DND-41 (cell line): Measurements from ENCODE around the gene UBE2L6.

Experiments
- ATAC-seq: fragments of 200-7000 bp; cut with Tn5 transposase; 3 replicates; pipeline ENCODE4 v1.9.1; 2021; ENCODE audit warnings: low read depth; ENCODE audit not compliant: insufficient read depth
- DNase-seq: peaks from one replicate; pipeline ENCODE4 v3.0.0-alpha.2; 2020
- H2AFZ ChIP-seq: 2 replicates; pipeline ENCODE4 v1.6.0; 2012; ENCODE audit warnings: low read depth, low read length
- H3K27ac ChIP-seq: 2 replicates; pipeline ENCODE4 v1.5.1; 2012; ENCODE audit warnings: low read length, inconsistent platforms
- H3K27me3 ChIP-seq: fragments of 200-600 bp; sonication (generic); 2 replicates; pipeline ENCODE4 v1.6.0; 2012; ENCODE audit warnings: low read length, mild to moderate bottlenecking, inconsistent platforms; ENCODE audit not compliant: insufficient read depth, poor library complexity
- H3K36me3 ChIP-seq: 2 replicates; pipeline ENCODE4 v1.5.1; 2012; ENCODE audit warnings: low read length, inconsistent platforms; ENCODE audit not compliant: insufficient read depth
- H3K4me1 ChIP-seq: 2 replicates; pipeline ENCODE4 v1.5.1; 2012; ENCODE audit warnings: mild to moderate bottlenecking, low read length; ENCODE audit not compliant: insufficient read depth
- H3K4me2 ChIP-seq: 2 replicates; pipeline ENCODE4 v1.6.0; 2012; ENCODE audit warnings: mild to moderate bottlenecking, moderate library complexity, low read length, inconsistent platforms; ENCODE audit not compliant: insufficient read depth
- H3K4me3 ChIP-seq, 2 experiments: fragments of 200-600 bp in 1 of 2; shearing (Covaris generic) in 1 of 2; 2 replicates each; pipeline ENCODE4 v1.5.1; 2012 to 2016; ENCODE audit warnings: inconsistent platforms in 2 of 2, low read length in 2 of 2, mild to moderate bottlenecking in 2 of 2, low read depth in 1 of 2, moderate library complexity in 1 of 2
- H3K79me2 ChIP-seq: 2 replicates; pipeline ENCODE4 v1.6.0; 2012; ENCODE audit warnings: low read length, inconsistent platforms; ENCODE audit not compliant: insufficient read depth
- H3K9ac ChIP-seq: 2 replicates; pipeline ENCODE4 v1.6.0; 2012; ENCODE audit warnings: low read depth, mild to moderate bottlenecking, inconsistent platforms, low read length, moderate library complexity
- H3K9me3 ChIP-seq: 2 replicates; pipeline ENCODE4 v1.5.1; 2012; ENCODE audit warnings: low read length, moderate library complexity, mild to moderate bottlenecking, inconsistent platforms; ENCODE audit not compliant: insufficient read depth, severe bottlenecking
- H4K20me1 ChIP-seq: 2 replicates; pipeline ENCODE4 v1.6.0; 2012; ENCODE audit warnings: low read length; ENCODE audit not compliant: insufficient read depth
- CTCF ChIP-seq: IDR thresholded peaks from 2 replicates; pipeline ENCODE4 v1.5.1; 2012; ENCODE audit warnings: borderline replicate concordance, low read length, moderate library complexity, mild to moderate bottlenecking; ENCODE audit not compliant: poor library complexity, severe bottlenecking; ENCODE audit errors: extremely low read depth
- EZH2 ChIP-seq: IDR thresholded peaks from 3 replicates; pipeline ENCODE4 v1.6.1; 2012; ENCODE audit warnings: borderline replicate concordance, low read depth, mild to moderate bottlenecking, moderate library complexity, low read length, inconsistent platforms; ENCODE audit not compliant: severe bottlenecking

Gene UBE2L6

GRCh38 chr11:57601297-57601696, 33.8 kb upstream of the UBE2L6 start:
- Histone ChIP-seq H3K4me1 (peaks cover 22% of the 10 kb centered on the region), H3K9me3 (no peaks in the 10 kb centered on the region), H3K79me2 (no peaks in the 10 kb centered on the region), H3K27me3 (no peaks in the 10 kb centered on the region), H3K36me3 (no peaks in the 10 kb centered on the region), H3K4me2 (no peak overlapping the region), H3K4me3 (no peak overlapping the region), H3K9ac (no peak overlapping the region), H4K20me1 (no peaks in the 10 kb centered on the region), H3K27ac (no peak overlapping the region), H2AFZ (no peak overlapping the region)
- DNase-seq: no peak
- TF ChIP-seq CTCF (no peak), EZH2 (no peak)
- no peak for ATAC-seq

GRCh38 chr11:57599381-57599780, 31.9 kb upstream of the UBE2L6 start:
- TF ChIP-seq CTCF: no peak
- TF ChIP-seq EZH2: no peak
- no peak for ATAC-seq
- Histone ChIP-seq H3K9me3 (no peaks in the 10 kb centered on the region), H2AFZ (no peak overlapping the region), H3K27ac (no peak overlapping the region), H3K79me2 (no peaks in the 10 kb centered on the region), H4K20me1 (no peaks in the 10 kb centered on the region), H3K36me3 (no peaks in the 10 kb centered on the region), H3K27me3 (no peaks in the 10 kb centered on the region), H3K4me2 (no peak overlapping the region), H3K4me1 (peaks cover 14% of the 10 kb centered on the region), H3K4me3 (no peak overlapping the region), H3K9ac (no peak overlapping the region)
- no peak for DNase-seq

GRCh38 chr11:57598831-57599155, 31.3 kb upstream of the UBE2L6 start:
- Histone ChIP-seq H3K4me2 (no peak overlapping the region), H3K36me3 (no peaks in the 10 kb centered on the region), H3K9me3 (no peaks in the 10 kb centered on the region), H3K4me1 (peaks cover 8% of the 10 kb centered on the region), H3K27ac (no peak overlapping the region), H3K27me3 (no peaks in the 10 kb centered on the region), H3K9ac (no peak overlapping the region), H4K20me1 (no peaks in the 10 kb centered on the region), H2AFZ (no peak overlapping the region), H3K79me2 (no peaks in the 10 kb centered on the region), H3K4me3 (no peak overlapping the region)
- no peak for DNase-seq
- no peak for TF ChIP-seq EZH2
- no peak for ATAC-seq

- H3K9me3 ChIP-seq: no peaks in the 10 kb centered on the region
- H3K4me2 ChIP-seq: no peak overlapping the region
- no peak overlapping the region for H2AFZ ChIP-seq
- no peak overlapping the region for H3K9ac ChIP-seq
- H3K4me1 ChIP-seq: peaks cover 2% of the 10 kb centered on the region
- no peak overlapping the region for H3K27ac ChIP-seq
- no peaks in the 10 kb centered on the region for H3K36me3 ChIP-seq
- H3K4me3 ChIP-seq: no peak overlapping the region
- no peaks in the 10 kb centered on the region for H4K20me1 ChIP-seq
- no peak for DNase-seq
- TF ChIP-seq EZH2 (no peak), CTCF (no peak)
- H3K27me3 ChIP-seq: no peaks in the 10 kb centered on the region
- no peak for ATAC-seq
- no peaks in the 10 kb centered on the region for H3K79me2 ChIP-seq
Measured at GRCh38 chr11:57597916-57598830, 30.7 kb upstream of the UBE2L6 start.
